ENCODE data around the gene CAMSAP1. TPM values are rescaled to one million over a fixed set of nuclear protein-coding genes. Genes with fewer than 3 reads are reported as not detected.

Gene CAMSAP1
- total and polyA plus RNA-seq, 2 donors (not counting 1 experiment from before 2014, with no cell fraction given), result 6.6 to 31.0 TPM

GRCh38 chr9:135889564-135890189 is 17.7 kb downstream of the CAMSAP1 start:
- 96% methylated on average over 17 of the region's 19 CpGs for WGBS (ENCODE audit: insufficient coverage)
- Mint-ChIP-seq H3K27ac (no peak overlapping the region), H3K4me3 (peak overlapping the region; percentile 19), H3K27me3 (no peaks in the 10 kb centered on the region), H3K9me3 (ENCODE audit: insufficient read depth) (no peaks in the 10 kb centered on the region), H3K4me1 (peaks cover 49% of the 10 kb centered on the region)
- H3K27me3 ChIP-seq (replicated peaks in 1 of 4; ENCODE audit: control extremely low read depth in 1 of 4, control insufficient read depth in 3 of 4, insufficient read depth in 4 of 4, low read length in 3 of 4), result no peaks in the 10 kb centered on the region
- peaks cover 87% of the 10 kb centered on the region for H4K20me1 ChIP-seq (ENCODE audit: control insufficient read depth, insufficient read depth, low read length, poor library complexity, severe bottlenecking)
- intact Hi-C loops (cut with micrococcal nuclease), result no loop called here
- H3K79me2 ChIP-seq (ENCODE audit: control insufficient read depth, insufficient read depth, low read length), result peaks cover 100% of the 10 kb centered on the region
- H3K36me3 ChIP-seq (replicated peaks in 1 of 2; ENCODE audit: control extremely low read depth in 1 of 2, control insufficient read depth in 1 of 2, extremely low read depth in 1 of 2, insufficient read depth in 2 of 2, low read length in 1 of 2), result no peaks in the 10 kb centered on the region
- no peak overlapping the region for H3K4me3 ChIP-seq (ENCODE audit: control extremely low read depth in 1 of 5, extremely low read depth in 1 of 5, insufficient read depth in 1 of 5, low read depth in 2 of 5, low read length in 4 of 5)
- CTCF ChIA-PET, result no interaction called here
- TF ChIP-seq EZH2 (IDR thresholded peaks at IDR 0.05; ENCODE audit: borderline replicate concordance, insufficient read depth, low read depth, low read length, poor library complexity, severe bottlenecking), result no peak
- TF ChIP-seq, protein P1, sequence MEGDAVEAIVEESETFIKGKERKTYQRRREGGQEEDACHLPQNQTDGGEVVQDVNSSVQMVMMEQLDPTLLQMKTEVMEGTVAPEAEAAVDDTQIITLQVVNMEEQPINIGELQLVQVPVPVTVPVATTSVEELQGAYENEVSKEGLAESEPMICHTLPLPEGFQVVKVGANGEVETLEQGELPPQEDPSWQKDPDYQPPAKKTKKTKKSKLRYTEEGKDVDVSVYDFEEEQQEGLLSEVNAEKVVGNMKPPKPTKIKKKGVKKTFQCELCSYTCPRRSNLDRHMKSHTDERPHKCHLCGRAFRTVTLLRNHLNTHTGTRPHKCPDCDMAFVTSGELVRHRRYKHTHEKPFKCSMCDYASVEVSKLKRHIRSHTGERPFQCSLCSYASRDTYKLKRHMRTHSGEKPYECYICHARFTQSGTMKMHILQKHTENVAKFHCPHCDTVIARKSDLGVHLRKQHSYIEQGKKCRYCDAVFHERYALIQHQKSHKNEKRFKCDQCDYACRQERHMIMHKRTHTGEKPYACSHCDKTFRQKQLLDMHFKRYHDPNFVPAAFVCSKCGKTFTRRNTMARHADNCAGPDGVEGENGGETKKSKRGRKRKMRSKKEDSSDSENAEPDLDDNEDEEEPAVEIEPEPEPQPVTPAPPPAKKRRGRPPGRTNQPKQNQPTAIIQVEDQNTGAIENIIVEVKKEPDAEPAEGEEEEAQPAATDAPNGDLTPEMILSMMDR (IDR thresholded peaks at IDR 0.05), result no peak
- ATAC-seq (ENCODE audit: low read depth) (no peak), DNase-seq (no peak)
- H3K9ac ChIP-seq (ENCODE audit: low read length), result no peak overlapping the region
- no peaks in the 10 kb centered on the region for H3K9me3 ChIP-seq (ENCODE audit: control extremely low read depth in 1 of 3, control insufficient read depth in 2 of 3, insufficient read depth in 1 of 3, low read length in 2 of 3)
- H3K27ac ChIP-seq (ENCODE audit: low read length in 2 of 2), result no peak overlapping the region
- no peak overlapping the region for H3K4me2 ChIP-seq (replicated peaks; ENCODE audit: low read depth, low read length, poor library complexity, severe bottlenecking)
- H2AFZ ChIP-seq (ENCODE audit: insufficient read depth, low read depth, low read length, poor library complexity, severe bottlenecking), result no peak overlapping the region
- peaks cover 18 to 24% of the 10 kb centered on the region in 2 donors for H3K4me1 ChIP-seq (ENCODE audit: control insufficient read depth in 2 of 2, insufficient read depth in 2 of 2, low read length in 2 of 2)
- POLR2A ChIA-PET, result no interaction called here

- H3K9ac ChIP-seq (ENCODE audit: low read length), result no peak overlapping the region
Measured at GRCh38 chr9:135888766-135889394, 18.5 kb downstream of the CAMSAP1 start.

More at GRCh38 chr9:135888766-135889394, 18.5 kb downstream of the CAMSAP1 start:
- Histone ChIP-seq H3K4me1 (ENCODE audit: control insufficient read depth in 2 of 2, insufficient read depth in 2 of 2, low read length in 2 of 2) (peaks cover 18 to 24% of the 10 kb centered on the region in 2 donors), H3K79me2 (ENCODE audit: control insufficient read depth, insufficient read depth, low read length) (peaks cover 100% of the 10 kb centered on the region), H4K20me1 (ENCODE audit: control insufficient read depth, insufficient read depth, low read length, poor library complexity, severe bottlenecking) (peaks cover 86% of the 10 kb centered on the region), H3K36me3 (replicated peaks in 1 of 2; ENCODE audit: control extremely low read depth in 1 of 2, control insufficient read depth in 1 of 2, extremely low read depth in 1 of 2, insufficient read depth in 2 of 2, low read length in 1 of 2) (no peaks in the 10 kb centered on the region), H2AFZ (ENCODE audit: insufficient read depth, low read depth, low read length, poor library complexity, severe bottlenecking) (no peak overlapping the region), H3K4me3 (ENCODE audit: control extremely low read depth in 1 of 5, extremely low read depth in 1 of 5, insufficient read depth in 1 of 5, low read depth in 2 of 5, low read length in 4 of 5) (no peak overlapping the region), H3K9me3 (ENCODE audit: control extremely low read depth in 1 of 3, control insufficient read depth in 2 of 3, insufficient read depth in 1 of 3, low read length in 2 of 3) (no peaks in the 10 kb centered on the region), H3K27ac (ENCODE audit: low read length in 2 of 2) (no peak overlapping the region), H3K4me2 (replicated peaks; ENCODE audit: low read depth, low read length, poor library complexity, severe bottlenecking) (no peak overlapping the region), H3K27me3 (replicated peaks in 1 of 4; ENCODE audit: control extremely low read depth in 1 of 4, control insufficient read depth in 3 of 4, insufficient read depth in 4 of 4, low read length in 3 of 4) (no peaks in the 10 kb centered on the region)
- intact Hi-C loops (cut with micrococcal nuclease), result no loop called here
- DNase-seq, result no peak
- WGBS (ENCODE audit: insufficient coverage), result 96% methylated on average over 9 of the region's 13 CpGs
- Mint-ChIP-seq H3K27me3 (no peaks in the 10 kb centered on the region), H3K9me3 (ENCODE audit: insufficient read depth) (no peaks in the 10 kb centered on the region), H3K27ac (no peak overlapping the region), H3K4me3 (peak overlapping the region; percentile 19), H3K4me1 (peaks cover 52% of the 10 kb centered on the region)
- TF ChIP-seq, protein P1 (IDR thresholded peaks at IDR 0.05), result no peak
- TF ChIP-seq EZH2 (IDR thresholded peaks at IDR 0.05; ENCODE audit: borderline replicate concordance, insufficient read depth, low read depth, low read length, poor library complexity, severe bottlenecking), result no peak
- ChIA-PET CTCF (no interaction called here), POLR2A (no interaction called here)
- no peak for ATAC-seq (ENCODE audit: low read depth)
